ENCODE measurements around the gene HIBCH.

DNA sequence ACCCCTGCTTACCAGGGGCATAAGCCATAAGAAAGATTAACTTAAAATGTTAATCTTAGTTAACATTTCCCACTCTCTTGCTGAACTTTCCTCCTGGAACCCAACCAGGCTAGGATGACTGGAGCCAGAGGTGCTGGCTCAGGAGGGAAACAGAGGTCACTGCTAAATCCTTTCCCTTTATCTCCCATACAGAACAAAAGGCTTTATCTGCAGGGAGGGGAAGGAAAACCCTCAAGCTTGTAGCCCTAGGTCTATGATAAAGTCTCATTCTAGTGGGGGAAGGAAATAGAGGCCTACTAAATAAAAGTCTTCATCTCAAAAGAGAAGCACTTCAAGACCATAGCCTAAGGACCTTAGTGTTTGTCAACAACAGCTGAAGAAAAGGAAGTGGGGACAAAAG, 18.6 kb downstream of the HIBCH start:
- TF ChIP-seq RAD21 (IDR thresholded peaks at IDR 0.05; ENCODE audit: low read depth) = no peak
- TF ChIP-seq YY1 (IDR thresholded peaks at IDR 0.05; ENCODE audit: low read depth) = no peak
- TF ChIP-seq TAF1 (IDR thresholded peaks at IDR 0.05; ENCODE audit: low read depth) = no peak
- TF ChIP-seq, protein P1, sequence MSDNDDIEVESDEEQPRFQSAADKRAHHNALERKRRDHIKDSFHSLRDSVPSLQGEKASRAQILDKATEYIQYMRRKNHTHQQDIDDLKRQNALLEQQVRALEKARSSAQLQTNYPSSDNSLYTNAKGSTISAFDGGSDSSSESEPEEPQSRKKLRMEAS (IDR thresholded peaks at IDR 0.05) = no peak
- no peak for TF ChIP-seq EP300 (IDR thresholded peaks at IDR 0.05; ENCODE audit: borderline replicate concordance)
- TF ChIP-seq NFIC (IDR thresholded peaks at IDR 0.05) = no peak
- TF ChIP-seq ZBTB7A (IDR thresholded peaks at IDR 0.05; ENCODE audit: low read depth) = no peak
- no peak for TF ChIP-seq EGR1 (IDR thresholded peaks at IDR 0.05)
- no peak for TF ChIP-seq REST (IDR thresholded peaks at IDR 0.05; ENCODE audit: low read depth)
- no peak for TF ChIP-seq TCF12 (IDR thresholded peaks at IDR 0.05; ENCODE audit: low read depth)
- no peak for TF ChIP-seq CREB1 (IDR thresholded peaks at IDR 0.05; ENCODE audit: low read depth)
